Ecto neural progenitor cell (in vitro differentiated cells): ENCODE results near the gene HPD.
A peak's percentile ranks its signal among the peaks of the same experiment; 100 is the strongest.
"Not testable (repeated sequence)": the region's sequence is repeated elsewhere in the genome, so short reads cannot be mapped to it uniquely, and the experiment has no call there.

Source experiments
- DNase-seq: peaks from one replicate; pipeline ENCODE4 v3.0.0-alpha.2; 2018; ENCODE audit warnings: low spot score

HPD gene

GRCh38 chr12:121797937-121798786 lies 60.5 kb downstream of the HPD start:
- peak; percentile 77 for DNase-seq

- DNase-seq: peak; percentile 96
Observed at GRCh38 chr12:121796855-121797751, 61.6 kb downstream of the HPD start.

GRCh38 chr12:121795034-121795968 lies 63.4 kb downstream of the HPD start:
- peak; percentile 92 for DNase-seq

GRCh38 chr12:121794534-121795033 lies 64.1 kb downstream of the HPD start:
- DNase-seq: peak; percentile 78

- DNase-seq: peak; percentile 98
Observed at GRCh38 chr12:121793838-121794533, 64.7 kb downstream of the HPD start.

GRCh38 chr12:121793440-121793837 lies 65.2 kb downstream of the HPD start, which contains the start of gene RHOF:
Gene RHOF (minus strand): TSS chr12:121793688. CDS start chr12:121793633, 55 bp downstream.
- DNase-seq: no peak

- peak; percentile 71 for DNase-seq
Observed at GRCh38 chr12:121792607-121793439, 65.8 kb downstream of the HPD start.

- no peak for DNase-seq
Observed at GRCh38 chr12:121791671-121792551, 66.7 kb downstream of the HPD start.

- not testable (repeated sequence) for DNase-seq
Observed at GRCh38 chr12:121790785-121791184, 67.9 kb downstream of the HPD start.

GRCh38 chr12:121789800-121790728 lies 68.6 kb downstream of the HPD start:
- no peak for DNase-seq
